Endometrial microvascular endothelial cells (primary cell): ENCODE results near the gene THRB. TPM values are rescaled to one million over a fixed set of nuclear protein-coding genes. Genes with fewer than 3 reads are reported as not detected.

Experiments
- in situ Hi-C: cut with HindIII; loops from 2 replicates; pipeline ENCODE4 v1.10.0; 2017; ENCODE audit warnings: low sequenced_read_pairs, low pct_unique_long_range_greater_than_20kb; ENCODE audit errors: inconsistent ontology term
- total RNA-seq: library from RNA; depleted of rRNA; stranded (reverse); fragments of >200 nt; gene quantifications from one replicate; pipeline ENCODE4 v1.2.3, GENCODE V29; 2015; ENCODE audit errors: inconsistent ontology term

The THRB gene
- total RNA-seq, 1 donor from 2014 or later: 7.1 TPM

DNA sequence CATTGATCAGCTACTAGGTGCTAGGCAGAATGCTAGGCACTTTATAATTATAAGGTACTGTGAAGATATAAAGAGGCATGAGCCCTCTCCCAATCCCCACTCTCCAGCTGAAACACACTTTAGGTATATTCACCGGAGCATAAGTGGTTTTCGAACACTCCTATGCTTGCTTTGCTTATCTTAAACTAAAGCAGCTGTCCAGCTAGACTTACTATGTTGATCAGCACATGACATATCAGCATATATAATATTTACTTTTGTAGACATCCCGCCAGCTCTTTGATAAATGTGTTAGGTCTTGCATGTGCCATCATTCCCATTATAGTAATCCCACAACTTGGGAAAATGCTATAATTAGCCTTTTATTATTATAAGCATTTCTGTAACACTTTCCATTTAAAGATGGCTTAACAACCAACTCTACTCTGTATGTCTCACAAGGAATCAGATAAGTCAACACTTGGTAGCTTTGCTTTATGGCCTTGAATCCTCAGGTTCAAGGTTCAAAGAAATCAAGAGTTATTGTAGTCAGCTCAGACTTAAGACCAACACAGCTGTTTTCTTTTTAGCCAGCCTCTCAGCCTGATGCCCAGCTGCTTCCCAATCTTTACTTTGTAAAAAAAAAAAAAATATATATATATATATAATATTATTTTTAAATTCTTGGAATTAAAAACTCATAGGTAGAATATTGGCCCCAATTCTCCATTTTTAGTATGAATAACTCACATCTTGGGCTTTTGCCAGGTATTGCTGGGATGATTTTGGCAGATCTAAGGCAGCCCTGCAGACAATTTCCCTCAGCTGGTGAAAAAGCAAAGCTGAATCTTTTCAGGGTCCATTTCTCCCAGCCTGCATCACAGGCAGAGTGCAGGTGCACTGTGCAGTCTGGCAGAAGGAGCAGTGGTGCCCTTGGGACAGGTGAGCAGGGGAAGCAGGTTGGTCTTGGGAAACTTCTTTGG is 104.2 kb downstream of the THRB start:
- in situ Hi-C loops: no loop called here

GRCh38 chr3:24389108-24390090 is 105.3 kb downstream of the THRB start:
- in situ Hi-C loops: no loop called here

GRCh38 chr3:24388611-24389010 is 106.0 kb downstream of the THRB start:
- in situ Hi-C loops: no loop called here

DNA sequence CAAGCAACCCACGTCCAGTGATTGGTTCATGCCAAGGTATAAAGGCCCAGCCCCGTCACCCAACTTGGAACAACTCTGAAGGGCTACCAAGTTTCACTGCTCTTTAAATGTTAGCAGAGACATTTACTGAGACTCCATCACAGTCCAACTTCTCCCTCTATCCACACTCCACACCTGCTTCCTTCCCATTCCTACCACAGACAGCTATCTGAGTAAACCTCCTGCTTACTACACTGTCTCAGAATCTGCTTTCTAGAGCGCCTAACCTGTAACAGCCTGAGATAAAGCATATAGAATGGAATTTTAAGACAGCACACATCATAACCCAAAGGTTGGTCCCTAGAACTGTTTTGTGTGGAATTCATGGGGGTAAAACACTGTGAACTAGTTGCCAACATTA is 106.5 kb downstream of the THRB start:
- in situ Hi-C loops: no loop called here

GRCh38 chr3:24387493-24387892 is 107.2 kb downstream of the THRB start:
- in situ Hi-C loops: no loop called here

GRCh38 chr3:24387000-24387399 is 107.7 kb downstream of the THRB start:
- in situ Hi-C loops: no loop called here

- in situ Hi-C loops: no loop called here
Measured at GRCh38 chr3:24386458-24386857, 108.2 kb downstream of the THRB start.

DNA sequence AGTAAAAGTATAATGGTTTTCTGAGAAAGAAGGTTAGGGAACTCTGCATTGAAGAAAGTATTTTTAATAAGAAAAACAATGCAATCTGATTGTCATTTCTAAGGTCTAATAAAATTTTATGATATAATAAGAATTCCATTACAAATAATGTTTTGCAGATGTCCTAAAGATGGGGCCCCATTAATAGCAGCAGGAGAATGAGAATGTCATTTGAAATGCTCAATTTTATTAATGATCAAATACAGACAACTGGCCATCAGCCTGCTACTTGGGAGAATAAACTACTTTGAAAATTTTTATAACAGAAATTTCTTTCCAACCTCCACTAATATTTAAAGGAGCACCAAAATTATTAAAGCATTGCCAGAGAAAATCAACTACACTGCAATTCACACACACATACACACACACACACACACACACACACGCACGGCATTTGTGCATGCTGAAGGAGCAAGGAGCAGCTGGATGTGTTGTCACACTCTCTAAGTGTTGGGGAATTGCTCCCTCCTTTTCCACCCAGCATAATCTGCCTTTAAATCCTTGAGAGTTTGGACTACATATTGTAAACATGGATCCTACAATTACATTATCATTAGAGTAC is 109.5 kb downstream of the THRB start:
- in situ Hi-C loops: no loop called here

DNA sequence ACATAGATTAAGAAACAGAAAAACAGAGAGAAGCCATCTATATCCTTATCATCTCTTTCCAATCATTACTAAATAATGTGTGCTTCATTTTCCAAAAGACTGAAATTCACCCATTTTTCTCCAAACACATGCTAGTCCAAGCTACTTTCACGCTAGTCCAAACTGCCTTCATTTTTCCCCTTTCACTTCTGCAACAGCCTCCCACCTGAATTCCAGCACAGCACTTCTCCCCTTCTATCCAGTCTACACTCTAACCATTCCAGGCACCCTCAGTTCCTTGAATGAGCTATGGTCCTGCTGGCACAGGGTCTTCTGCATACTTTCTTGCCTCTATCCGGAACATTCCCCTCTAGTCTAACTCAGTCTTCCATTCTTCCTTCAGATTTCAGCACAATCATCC is 112.0 kb downstream of the THRB start:
- in situ Hi-C loops: no loop called here

- in situ Hi-C loops: no loop called here
Measured at GRCh38 chr3:24379936-24380335, 114.7 kb downstream of the THRB start.

- in situ Hi-C loops: no loop called here
Measured at GRCh38 chr3:24378313-24378712, 116.3 kb downstream of the THRB start.

GRCh38 chr3:24377218-24377993 is 117.2 kb downstream of the THRB start:
- in situ Hi-C loops: no loop called here

DNA sequence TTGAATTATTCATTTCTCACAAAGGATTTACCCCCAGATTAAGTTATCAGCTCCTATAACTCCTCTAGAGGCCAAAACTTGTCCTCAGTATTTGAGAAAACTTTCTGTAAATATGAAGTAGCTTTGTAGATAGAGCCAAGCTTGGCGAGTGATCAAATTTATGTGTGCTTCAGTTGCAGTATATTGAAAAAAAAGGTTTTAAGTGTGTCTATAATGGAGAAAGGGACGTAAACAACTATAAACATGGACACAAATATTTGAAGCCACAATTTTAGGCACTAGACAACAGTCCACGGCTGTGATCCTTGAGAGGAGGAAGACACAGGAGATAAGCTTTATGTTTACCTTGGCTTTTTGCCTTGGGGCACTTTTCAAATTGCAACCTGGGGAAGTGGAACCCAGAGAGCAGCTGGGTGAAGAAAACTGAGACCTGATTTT is 118.7 kb downstream of the THRB start:
- in situ Hi-C loops: no loop called here

DNA sequence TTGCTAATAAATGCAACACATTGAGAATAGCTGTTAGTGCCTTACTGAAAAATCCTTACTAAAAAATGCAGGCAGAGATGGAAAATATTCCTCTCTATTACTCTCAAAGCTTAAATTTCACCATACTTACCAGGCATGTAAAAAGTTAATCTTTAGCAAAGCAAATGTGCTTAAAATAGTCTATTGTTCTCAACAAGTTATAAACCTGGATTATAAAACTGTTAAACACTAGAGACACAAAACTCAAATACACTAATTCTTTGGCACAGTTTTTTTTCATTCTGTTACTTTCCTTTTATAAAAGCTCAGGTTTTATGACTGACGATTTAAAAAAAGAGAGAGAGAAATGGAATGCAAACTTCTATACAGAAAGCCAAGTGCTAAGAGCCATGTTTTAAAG is 119.8 kb downstream of the THRB start:
- in situ Hi-C loops: no loop called here

- in situ Hi-C loops: no loop called here
Measured at GRCh38 chr3:24373198-24373959, 121.3 kb downstream of the THRB start.

DNA sequence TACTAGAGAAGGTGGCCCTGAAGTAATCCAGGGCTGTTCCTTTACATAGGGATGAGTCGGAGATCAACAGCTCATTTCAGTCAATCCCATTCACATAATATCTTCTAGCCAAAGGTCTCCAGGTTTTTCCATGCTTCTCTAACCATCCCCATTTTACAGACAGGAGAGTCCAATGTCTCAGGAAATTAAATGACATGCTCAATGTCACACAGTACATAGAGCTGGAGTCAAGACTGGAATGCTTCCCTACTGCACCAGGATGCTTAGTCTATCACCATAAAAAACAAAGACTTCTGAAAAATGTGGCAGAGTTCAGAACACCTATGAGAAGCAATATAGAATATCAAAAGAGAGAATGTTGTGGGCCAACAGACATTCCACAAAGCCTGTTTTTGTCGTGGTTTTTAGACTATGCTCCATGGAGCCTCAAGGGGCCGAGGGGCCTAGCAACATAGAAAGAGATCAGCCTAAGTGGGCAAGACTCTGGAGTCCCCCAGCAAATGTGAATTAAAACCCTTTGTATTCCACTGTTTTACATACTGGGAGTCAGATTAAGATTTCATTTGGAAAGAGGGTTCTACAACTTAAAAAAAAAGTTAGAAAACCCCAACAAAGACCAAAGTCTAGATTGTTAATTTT is 122.0 kb downstream of the THRB start:
- in situ Hi-C loops: no loop called here

DNA sequence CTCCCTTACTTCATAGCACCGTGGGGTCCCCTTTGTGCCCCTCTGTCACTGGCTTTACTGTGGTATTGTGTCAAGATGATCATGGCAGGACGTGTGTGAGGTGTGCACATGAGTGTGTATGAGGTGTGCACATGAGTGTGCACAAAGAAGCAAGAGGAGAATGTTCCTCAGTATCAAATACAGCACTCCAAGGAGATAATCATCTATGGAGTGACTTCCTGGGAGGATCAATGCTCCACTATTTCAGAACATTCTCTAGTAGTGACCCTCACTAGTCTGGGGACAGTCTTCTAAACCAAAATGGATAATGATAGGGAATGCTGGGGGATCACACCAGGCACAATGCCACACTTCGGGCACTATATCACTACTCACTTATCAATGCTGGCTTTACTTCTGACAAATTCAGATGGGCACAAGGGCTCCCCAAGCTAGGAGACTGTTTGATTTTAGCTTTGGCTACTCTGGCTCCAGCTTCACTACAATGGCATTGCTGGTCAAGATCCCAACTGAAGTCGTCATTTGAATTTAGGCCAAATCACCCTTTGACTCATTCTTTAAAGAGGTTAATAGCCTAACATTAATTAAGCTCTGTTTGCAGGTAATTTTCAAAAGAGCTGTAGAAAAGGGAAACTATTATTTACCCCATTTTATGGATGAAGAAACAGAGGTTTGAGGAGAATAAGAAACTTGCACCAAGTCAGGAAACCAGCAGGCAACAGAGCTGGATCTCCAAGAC is 124.1 kb downstream of the THRB start:
- in situ Hi-C loops: no loop called here
